ENCODE data around the gene NAA10.
"Not testable (repeated sequence)": the region's sequence is repeated elsewhere in the genome, so short reads cannot be mapped to it uniquely, and the experiment has no call there.

Gene NAA10

DNA sequence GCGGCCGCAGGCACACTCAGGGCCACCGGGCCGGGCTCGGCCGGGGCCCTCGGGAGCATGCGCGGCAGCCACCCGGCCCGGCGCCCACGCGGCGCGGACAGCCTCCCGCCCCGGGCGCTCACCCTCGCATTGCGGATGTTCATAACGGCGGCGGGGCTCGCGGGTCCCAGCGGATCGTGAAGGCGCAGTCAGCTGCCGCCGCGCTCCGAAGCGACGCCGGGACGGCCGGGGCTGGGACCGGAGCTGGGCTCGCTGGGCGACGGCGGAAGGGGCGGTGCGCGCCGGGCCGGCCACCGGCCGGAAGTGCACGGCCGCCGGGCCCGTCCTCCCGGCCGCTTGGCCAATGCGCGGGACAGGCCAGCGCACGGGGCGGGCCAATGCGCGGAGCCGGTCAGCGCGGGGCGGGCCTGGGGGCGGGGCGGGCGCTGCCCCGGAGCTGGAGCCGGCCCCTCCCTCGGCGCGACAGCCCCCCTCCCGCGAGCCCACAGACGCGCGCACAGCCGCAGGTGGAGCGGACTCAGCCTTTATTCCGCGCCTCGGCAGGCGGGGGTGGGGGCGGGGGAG is at the start of gene NAA10:
Gene NAA10, minus strand, starts transcription at position 276 of the 564 bp plus-strand sequence. Its CDS starts 133 bp downstream, at position 143.
- TF ChIP-seq CTCF (IDR thresholded peaks at IDR 0.05) = no peak
- peaks cover 57% of the 10 kb centered on the region for H3K9me3 Mint-ChIP-seq
- peaks cover 5% of the 10 kb centered on the region for H3K27me3 Mint-ChIP-seq (ENCODE audit: low read depth, poor library complexity)
- H3K4me3 Mint-ChIP-seq = peak within 1 kb of the TSS; percentile 82
- H3K27ac Mint-ChIP-seq = no peak within 1 kb of the TSS
- peaks cover 15% of the 10 kb centered on the region for H3K4me1 Mint-ChIP-seq
- peaks cover 13% of the 10 kb centered on the region for H3K36me3 Mint-ChIP-seq (ENCODE audit: low read depth)
- DNase-seq = peak; percentile 73

DNA sequence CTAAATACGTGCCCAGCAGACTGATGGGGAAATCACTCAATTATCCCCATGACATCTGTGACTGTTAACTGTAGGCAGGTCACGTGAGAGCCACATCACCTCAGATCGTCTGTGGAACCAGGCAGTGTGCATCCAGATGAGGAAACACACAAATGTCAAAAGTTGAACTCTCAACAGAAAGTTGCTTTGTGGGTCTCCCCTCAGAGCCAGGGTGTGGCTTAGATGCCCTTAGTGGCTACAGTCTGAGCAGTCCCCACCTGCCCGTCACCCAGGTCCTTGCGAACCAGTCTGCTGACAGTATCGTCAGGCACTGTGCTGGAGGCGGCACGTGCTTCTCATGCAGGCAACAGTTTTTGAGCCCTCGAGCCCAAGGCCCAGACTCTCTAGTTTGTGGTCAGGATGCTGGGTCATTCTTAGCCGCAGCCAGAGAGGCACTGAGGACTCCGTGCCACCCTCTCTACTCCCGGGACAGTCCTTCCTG is 48.5 kb upstream of the NAA10 start:
- peaks cover 21% of the 10 kb centered on the region for H3K4me1 Mint-ChIP-seq
- no peak for TF ChIP-seq CTCF (IDR thresholded peaks at IDR 0.05)

DNA sequence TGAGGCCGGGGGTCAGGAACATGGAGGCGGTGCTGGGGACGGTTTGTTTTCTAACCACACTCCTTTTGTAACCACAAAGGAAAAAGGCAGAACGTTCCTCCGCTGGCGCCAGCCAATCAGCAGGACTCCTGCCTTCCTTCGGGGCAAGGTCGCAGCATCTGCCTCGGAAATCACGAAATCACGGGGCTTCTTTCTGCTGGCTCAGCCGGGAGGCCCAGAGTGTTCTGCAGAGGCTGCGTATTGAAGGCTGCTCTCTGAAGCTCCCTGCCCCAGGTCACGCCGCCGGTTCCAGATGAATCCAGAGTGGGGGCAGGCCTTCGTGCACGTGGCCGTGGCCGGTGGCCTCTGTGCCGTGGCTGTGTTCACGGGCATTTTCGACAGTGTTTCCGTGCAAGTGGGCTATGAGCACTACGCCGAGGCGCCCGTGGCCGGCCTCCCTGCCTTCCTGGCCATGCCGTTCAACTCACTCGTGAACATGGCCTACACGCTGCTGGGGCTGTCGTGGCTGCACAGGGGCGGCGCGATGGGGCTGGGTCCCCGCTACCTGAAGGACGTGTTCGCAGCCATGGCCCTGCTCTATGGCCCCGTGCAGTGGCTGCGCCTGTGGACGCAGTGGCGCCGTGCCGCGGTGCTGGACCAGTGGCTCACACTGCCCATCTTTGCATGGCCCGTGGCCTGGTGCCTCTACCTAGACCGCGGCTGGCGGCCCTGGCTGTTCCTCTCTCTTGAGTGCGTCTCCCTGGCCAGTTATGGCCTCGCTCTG is 47.1 kb upstream of the NAA10 start:
- Mint-ChIP-seq H3K4me3 (no peak overlapping the region), H3K9me3 (peaks cover 33% of the 10 kb centered on the region), H3K4me1 (peaks cover 18% of the 10 kb centered on the region), H3K27ac (peak overlapping the region; percentile 87), H3K36me3 (ENCODE audit: low read depth) (peaks cover 15% of the 10 kb centered on the region), H3K27me3 (ENCODE audit: low read depth, poor library complexity) (no peaks in the 10 kb centered on the region)
- DNase-seq = no peak
- TF ChIP-seq CTCF (IDR thresholded peaks at IDR 0.05) = no peak

More for the DNA sequence above, 48.5 kb upstream of the NAA10 start:
- Mint-ChIP-seq H3K27me3 (ENCODE audit: low read depth, poor library complexity) (peaks cover 2% of the 10 kb centered on the region), H3K36me3 (ENCODE audit: low read depth) (peaks cover 15% of the 10 kb centered on the region), H3K9me3 (peaks cover 35% of the 10 kb centered on the region), H3K4me3 (no peak overlapping the region), H3K27ac (no peak overlapping the region)
- DNase-seq = no peak

DNA sequence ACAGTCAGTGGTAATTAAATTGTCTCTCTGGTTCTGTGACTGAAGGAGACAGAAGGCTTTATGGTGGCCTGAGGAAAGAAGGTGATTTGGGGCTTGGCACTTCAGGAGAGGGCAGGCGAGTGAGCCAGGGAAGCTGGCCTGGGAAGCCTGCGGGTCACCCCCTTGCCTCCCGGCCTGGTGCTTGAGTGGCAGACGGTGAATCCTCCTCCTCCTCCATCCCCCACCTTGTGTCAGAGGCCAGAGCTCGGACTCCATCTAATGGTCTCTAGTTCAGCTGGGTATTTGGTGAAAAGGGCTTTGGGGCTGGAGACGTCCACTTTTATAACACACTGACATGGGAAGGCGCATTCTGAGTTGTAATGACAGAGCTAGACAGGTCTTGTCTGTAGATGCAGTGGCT is 46.4 kb upstream of the NAA10 start:
- TF ChIP-seq CTCF (IDR thresholded peaks at IDR 0.05) = no peak
- DNase-seq = no peak
- peaks cover 17% of the 10 kb centered on the region for H3K4me1 Mint-ChIP-seq
- peaks cover 15% of the 10 kb centered on the region for H3K36me3 Mint-ChIP-seq (ENCODE audit: low read depth)
- peaks cover 34% of the 10 kb centered on the region for H3K9me3 Mint-ChIP-seq
- no peak overlapping the region for H3K4me3 Mint-ChIP-seq
- H3K27ac Mint-ChIP-seq = peak overlapping the region; percentile 87
- H3K27me3 Mint-ChIP-seq (ENCODE audit: low read depth, poor library complexity) = no peaks in the 10 kb centered on the region

- peaks cover 15% of the 10 kb centered on the region for H3K36me3 Mint-ChIP-seq (ENCODE audit: low read depth)
- not testable (repeated sequence) for DNase-seq; H3K4me3 Mint-ChIP-seq; H3K27ac Mint-ChIP-seq; H3K27me3 Mint-ChIP-seq (ENCODE audit: low read depth, poor library complexity)
- H3K4me1 Mint-ChIP-seq = peaks cover 17% of the 10 kb centered on the region
- H3K9me3 Mint-ChIP-seq = peaks cover 38% of the 10 kb centered on the region
Measured at GRCh38 chrX:153980394-153980793, 45.6 kb upstream of the NAA10 start.

DNA sequence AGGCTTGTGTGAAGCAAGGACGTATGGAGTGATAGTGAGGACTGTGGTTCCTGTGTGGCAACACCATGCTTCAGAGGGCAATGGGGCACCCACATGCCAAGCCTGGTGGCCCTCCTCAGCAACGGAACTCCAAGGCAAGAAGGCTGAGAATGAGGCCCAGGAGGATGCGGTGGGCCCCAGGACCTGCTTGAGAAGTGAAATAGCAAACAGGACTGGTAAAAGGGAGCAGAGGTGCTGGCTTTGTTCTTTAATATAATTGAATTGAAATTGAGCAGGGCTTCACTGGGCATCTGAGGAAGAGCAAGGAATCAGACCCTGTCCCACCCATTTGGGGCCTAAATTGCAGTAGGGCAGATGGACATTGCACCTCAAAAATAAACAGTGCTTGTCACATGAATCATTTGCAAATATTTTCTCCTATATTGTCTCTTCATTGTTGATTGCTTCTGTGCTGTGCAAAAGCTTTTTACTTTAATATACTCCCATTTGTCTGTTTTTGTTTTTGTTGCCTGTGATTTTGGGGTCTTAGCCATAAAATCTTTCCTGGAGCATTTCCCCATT is 40.0 kb upstream of the NAA10 start:
- H3K36me3 Mint-ChIP-seq (ENCODE audit: low read depth) = no peaks in the 10 kb centered on the region
- no peak overlapping the region for H3K27ac Mint-ChIP-seq
- peak overlapping the region; percentile 50 for H3K4me3 Mint-ChIP-seq

More for the DNA sequence above, 40.0 kb upstream of the NAA10 start:
- peaks cover 9% of the 10 kb centered on the region for H3K9me3 Mint-ChIP-seq
- TF ChIP-seq CTCF (IDR thresholded peaks at IDR 0.05) = no peak
- H3K27me3 Mint-ChIP-seq (ENCODE audit: low read depth, poor library complexity) = no peaks in the 10 kb centered on the region
- DNase-seq = no peak
- peaks cover 25% of the 10 kb centered on the region for H3K4me1 Mint-ChIP-seq
